ENCODE data around the gene ASIC1.

DNA sequence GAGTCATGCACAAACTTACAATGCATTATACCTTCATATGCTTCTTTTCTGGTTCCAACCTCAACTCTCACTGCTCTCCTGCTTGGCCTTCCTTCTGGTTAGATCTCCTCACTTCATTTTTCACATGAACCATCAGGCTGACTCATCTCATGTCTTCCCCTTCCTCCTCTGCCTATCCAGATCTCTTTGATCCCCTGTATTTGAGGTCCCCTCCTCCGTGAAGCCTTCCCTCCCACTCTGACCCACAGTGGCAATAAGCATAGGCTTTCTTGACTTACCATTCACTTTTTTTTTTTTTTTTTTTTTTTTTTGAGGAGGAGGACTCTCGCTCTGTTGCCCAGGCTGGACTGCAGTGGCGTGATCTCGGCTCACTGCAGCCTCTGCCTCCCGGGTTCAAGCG is 14.7 kb upstream of the ASIC1 start:
- TF ChIP-seq TAF1 (IDR thresholded peaks at IDR 0.05; ENCODE audit: low read depth) (no peak), EP300 (IDR thresholded peaks at IDR 0.05; ENCODE audit: borderline replicate concordance) (no peak), NFIC (IDR thresholded peaks at IDR 0.05) (no peak), CEBPB (IDR thresholded peaks at IDR 0.05) (no peak), RAD21 (IDR thresholded peaks at IDR 0.05; ENCODE audit: low read depth) (no peak), YY1 (IDR thresholded peaks at IDR 0.05; ENCODE audit: low read depth) (no peak), CREB1 (IDR thresholded peaks at IDR 0.05; ENCODE audit: low read depth) (no peak), FOXM1 (IDR thresholded peaks at IDR 0.05; ENCODE audit: borderline replicate concordance, low read depth) (no peak), REST (IDR thresholded peaks at IDR 0.05; ENCODE audit: low read depth) (no peak), EGR1 (IDR thresholded peaks at IDR 0.05) (no peak), USF1 (IDR thresholded peaks at IDR 0.05) (no peak), TCF12 (IDR thresholded peaks at IDR 0.05; ENCODE audit: low read depth) (no peak), TEAD4 (IDR thresholded peaks at IDR 0.05) (no peak)
- TF ChIP-seq, protein P1, sequence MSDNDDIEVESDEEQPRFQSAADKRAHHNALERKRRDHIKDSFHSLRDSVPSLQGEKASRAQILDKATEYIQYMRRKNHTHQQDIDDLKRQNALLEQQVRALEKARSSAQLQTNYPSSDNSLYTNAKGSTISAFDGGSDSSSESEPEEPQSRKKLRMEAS (IDR thresholded peaks at IDR 0.05), result no peak
